Measurements from ENCODE around the gene TCF3. TPM values are rescaled to one million over a fixed set of nuclear protein-coding genes. Genes with fewer than 3 reads are reported as not detected.

Gene TCF3
- total and polyA plus RNA-seq, 9 donors, result 73.5 to 153 (median 127) TPM

DNA sequence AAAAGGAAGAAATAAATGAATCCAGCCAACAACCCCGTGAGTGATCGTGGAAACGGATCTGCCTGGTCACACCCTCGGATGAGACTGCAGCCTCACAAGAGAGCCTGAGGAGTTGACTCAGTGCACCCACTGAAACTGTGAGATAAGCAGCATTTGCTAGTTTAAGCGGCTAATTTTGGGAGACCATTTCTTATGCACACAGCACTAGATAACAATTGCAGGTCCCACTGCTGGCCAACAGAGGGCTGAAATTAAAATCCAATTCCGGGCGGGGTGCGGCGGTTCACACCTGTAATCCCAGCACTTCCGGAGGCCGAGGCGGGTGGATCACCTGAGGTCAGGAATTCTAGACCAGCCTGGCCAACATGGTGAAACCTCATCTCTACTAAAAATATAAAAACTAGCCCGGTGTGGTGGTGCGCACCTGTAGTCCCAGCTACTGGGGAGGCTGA, 50.8 kb downstream of the TCF3 start:
- peaks cover 29% of the 10 kb centered on the region for H3K36me3 ChIP-seq (ENCODE audit: control insufficient read depth, insufficient read depth, low read length)
- no peak overlapping the region for H3K27ac ChIP-seq (ENCODE audit: low read length)
- peaks cover 28% of the 10 kb centered on the region for H3K4me1 ChIP-seq (ENCODE audit: control insufficient read depth, insufficient read depth, low read length)
- H3K27me3 ChIP-seq (ENCODE audit: control insufficient read depth, insufficient read depth, low read length), result no peaks in the 10 kb centered on the region
- no peaks in the 10 kb centered on the region for H3K9me3 ChIP-seq (replicated peaks; ENCODE audit: control insufficient read depth, low read depth, low read length)
- no peak overlapping the region for H3K4me3 ChIP-seq (ENCODE audit: low read length)
- WGBS (ENCODE audit: insufficient coverage), result 94% methylated on average over 13 of the region's 14 CpGs
- DNase-seq, result no peak

DNA sequence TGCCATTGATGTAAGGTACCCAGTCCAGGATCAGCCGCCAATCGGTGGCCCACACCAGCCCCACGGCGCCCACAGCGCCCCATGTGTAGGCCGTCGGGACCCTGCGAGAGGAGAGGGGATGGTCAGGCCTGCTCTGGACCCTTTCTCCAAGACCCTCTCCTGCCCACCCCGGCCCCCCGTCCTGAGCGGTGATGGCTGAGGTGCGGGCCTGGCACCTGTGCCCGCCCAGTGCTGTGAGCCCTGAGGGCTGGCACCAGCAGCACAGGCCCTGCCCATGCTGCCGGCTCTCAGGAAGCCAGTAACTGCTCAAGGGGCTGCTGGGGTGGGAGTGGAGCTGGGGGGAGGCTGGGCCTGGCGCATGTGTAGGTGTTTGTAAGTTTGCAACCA, 53.0 kb downstream of the TCF3 start:
- Histone ChIP-seq H3K4me3 (ENCODE audit: low read length) (no peak overlapping the region), H3K4me1 (ENCODE audit: control insufficient read depth, insufficient read depth, low read length) (peaks cover 14% of the 10 kb centered on the region), H3K36me3 (ENCODE audit: control insufficient read depth, insufficient read depth, low read length) (peaks cover 33% of the 10 kb centered on the region), H3K27me3 (ENCODE audit: control insufficient read depth, insufficient read depth, low read length) (no peaks in the 10 kb centered on the region), H3K9me3 (replicated peaks; ENCODE audit: control insufficient read depth, low read depth, low read length) (no peaks in the 10 kb centered on the region), H3K27ac (ENCODE audit: low read length) (no peak overlapping the region)
- DNase-seq, result no peak
- WGBS (ENCODE audit: insufficient coverage), result 96% methylated on average over 8 of the region's 15 CpGs

DNA sequence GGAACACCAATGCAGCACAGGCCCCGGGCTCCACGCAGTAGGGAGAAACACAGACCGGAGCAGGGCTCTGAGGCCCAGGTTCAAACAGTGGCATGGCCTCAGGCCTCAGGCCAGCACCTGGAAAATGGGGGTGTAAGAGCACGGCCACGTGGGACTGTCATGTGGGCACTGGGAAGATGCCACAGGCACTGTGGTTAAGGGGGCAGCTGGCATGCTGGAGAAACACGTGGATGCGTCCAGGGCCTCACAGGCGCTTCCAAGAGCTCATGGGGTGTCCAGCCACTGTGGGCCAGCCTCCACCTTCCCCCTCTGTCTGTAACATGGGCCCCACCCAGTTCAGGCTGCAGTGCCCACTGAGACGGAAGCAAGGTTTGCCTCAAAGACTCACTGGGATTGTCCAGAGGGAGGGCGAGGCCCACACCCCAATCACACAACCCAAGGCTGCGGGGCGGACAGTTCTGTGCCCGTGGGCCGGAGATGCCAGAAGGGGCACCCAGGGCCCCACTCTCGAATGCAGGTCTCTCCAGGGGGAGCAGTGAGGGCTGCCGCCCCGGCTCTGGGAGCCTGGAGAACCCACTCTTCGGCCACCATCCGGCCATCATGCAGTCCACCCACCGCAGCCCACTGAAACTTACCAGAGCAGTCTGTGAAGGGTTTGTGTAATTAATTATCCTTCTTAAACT, 53.5 kb downstream of the TCF3 start:
- peaks cover 8% of the 10 kb centered on the region for H3K4me1 ChIP-seq (ENCODE audit: control insufficient read depth, insufficient read depth, low read length)
- no peak overlapping the region for H3K4me3 ChIP-seq (ENCODE audit: low read length)
- no peak for DNase-seq
- no peak overlapping the region for H3K27ac ChIP-seq (ENCODE audit: low read length)
- no peaks in the 10 kb centered on the region for H3K27me3 ChIP-seq (ENCODE audit: control insufficient read depth, insufficient read depth, low read length)
- peaks cover 36% of the 10 kb centered on the region for H3K36me3 ChIP-seq (ENCODE audit: control insufficient read depth, insufficient read depth, low read length)
- 90% methylated on average over 7 of the region's 20 CpGs for WGBS (ENCODE audit: insufficient coverage)
- no peaks in the 10 kb centered on the region for H3K9me3 ChIP-seq (replicated peaks; ENCODE audit: control insufficient read depth, low read depth, low read length)

DNA sequence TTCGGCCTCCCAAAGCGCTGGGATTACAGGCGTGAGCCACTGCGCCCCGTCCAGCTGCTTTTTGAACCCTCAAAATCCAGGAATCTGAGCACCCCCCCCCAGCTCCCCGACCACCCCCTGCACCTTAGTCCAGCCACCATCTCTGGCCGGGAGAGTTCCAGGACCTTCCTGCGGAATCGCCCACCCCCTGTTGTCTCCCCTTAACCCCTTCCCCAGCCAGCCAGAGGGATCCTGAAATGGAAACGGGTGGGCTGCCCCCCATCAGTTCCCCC, 59.0 kb downstream of the TCF3 start:
- peaks cover 25% of the 10 kb centered on the region for H3K4me1 ChIP-seq (ENCODE audit: control insufficient read depth, insufficient read depth, low read length)
- no peaks in the 10 kb centered on the region for H3K9me3 ChIP-seq (replicated peaks; ENCODE audit: control insufficient read depth, low read depth, low read length)
- WGBS (ENCODE audit: insufficient coverage), result 34% methylated on average over 10 of the region's 10 CpGs
- no peaks in the 10 kb centered on the region for H3K27me3 ChIP-seq (ENCODE audit: control insufficient read depth, insufficient read depth, low read length)
- H3K27ac ChIP-seq (ENCODE audit: low read length), result no peak overlapping the region
- peaks cover 26% of the 10 kb centered on the region for H3K36me3 ChIP-seq (ENCODE audit: control insufficient read depth, insufficient read depth, low read length)
- no peak for DNase-seq
- peak overlapping the region; percentile 82 for H3K4me3 ChIP-seq (ENCODE audit: low read length)

DNA sequence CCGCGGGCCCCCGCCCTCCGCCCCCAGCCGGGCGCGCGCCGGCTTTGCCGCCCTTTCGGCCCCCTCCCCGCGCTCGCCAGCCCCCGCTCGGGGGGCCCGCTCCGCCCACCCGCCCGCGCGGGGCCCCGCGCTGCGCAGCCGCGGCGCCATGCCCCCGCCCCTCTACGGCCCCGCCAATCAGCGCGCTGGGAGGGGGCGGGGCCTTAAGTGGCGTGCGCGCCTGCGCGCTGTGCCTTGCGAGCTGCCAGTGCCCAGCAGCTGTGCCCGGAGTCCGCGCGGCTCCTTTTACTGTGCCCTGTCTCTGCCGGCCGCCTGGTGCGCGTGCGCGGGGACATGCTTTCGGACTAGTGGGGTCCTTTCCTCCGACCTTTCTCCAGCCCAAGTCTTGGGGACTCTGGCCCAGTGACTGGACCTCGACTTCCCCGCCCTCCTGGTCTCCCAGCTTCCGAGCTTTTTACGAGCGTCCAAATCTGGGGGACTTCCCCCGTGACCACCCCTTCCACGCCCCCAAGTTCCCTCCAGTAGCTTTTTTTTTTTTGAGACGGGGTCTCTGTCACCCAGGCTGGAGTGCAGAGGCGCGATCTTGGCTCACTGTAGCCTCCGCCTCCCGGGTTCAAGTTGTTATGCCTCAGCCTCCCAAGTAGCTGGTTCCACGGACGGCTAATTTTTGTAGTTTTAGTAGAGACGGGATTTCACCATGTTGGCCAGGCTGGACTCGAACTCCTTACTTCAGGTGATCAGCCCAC, 59.5 kb downstream of the TCF3 start, which contains the start of gene MBD3:
Gene MBD3, minus strand, starts transcription at position 111 of the 746 bp plus-strand sequence. CDS start 234 bp downstream, outside the sequence.
- WGBS (ENCODE audit: insufficient coverage), result under 1% methylated on average over 48 of the region's 68 CpGs
- Histone ChIP-seq H3K4me3 (ENCODE audit: low read length) (peak within 1 kb of the TSS; percentile 82), H3K36me3 (ENCODE audit: control insufficient read depth, insufficient read depth, low read length) (peaks cover 23% of the 10 kb centered on the region), H3K27me3 (ENCODE audit: control insufficient read depth, insufficient read depth, low read length) (no peaks in the 10 kb centered on the region), H3K9me3 (replicated peaks; ENCODE audit: control insufficient read depth, low read depth, low read length) (no peaks in the 10 kb centered on the region), H3K27ac (ENCODE audit: low read length) (peak within 1 kb of the TSS; percentile 95), H3K4me1 (ENCODE audit: control insufficient read depth, insufficient read depth, low read length) (peaks cover 28% of the 10 kb centered on the region)
- peak; percentile 96 for DNase-seq

DNA sequence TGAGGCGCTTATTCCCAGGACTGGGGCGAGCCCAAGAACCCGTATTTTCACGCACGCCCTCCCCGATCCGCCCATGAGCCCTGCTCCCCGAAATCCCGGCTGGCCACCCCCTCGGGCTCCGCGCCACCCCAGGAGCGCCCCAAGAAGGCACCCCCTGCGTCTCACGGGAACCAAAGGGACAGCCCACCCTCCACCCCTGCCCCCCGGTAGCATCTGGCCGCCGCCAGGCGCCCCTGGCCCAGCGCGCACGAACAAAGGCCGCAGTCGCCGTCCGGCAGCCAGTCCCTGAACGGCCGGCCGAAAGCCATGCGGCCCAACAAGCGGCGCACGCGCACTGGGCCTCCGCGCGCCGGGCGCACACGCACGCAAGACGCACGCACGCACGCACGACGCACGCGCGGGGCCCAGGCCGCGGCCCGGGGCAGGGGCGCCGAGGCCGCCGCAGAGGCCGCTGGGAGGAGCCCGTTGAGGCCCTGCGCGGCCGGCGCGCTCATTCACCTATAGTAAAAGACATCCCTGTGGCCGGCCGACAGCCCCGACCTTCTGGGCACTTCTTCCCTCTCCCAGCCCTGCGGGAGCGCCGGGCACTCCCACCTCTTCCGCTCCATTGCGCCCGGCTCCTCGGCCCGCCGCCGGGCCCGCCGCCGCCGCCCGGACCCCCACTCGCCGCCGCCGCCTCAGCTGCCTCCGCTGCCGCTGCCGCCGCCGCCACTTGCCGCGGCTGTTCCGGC, 60.2 kb downstream of the TCF3 start:
- Histone ChIP-seq H3K27ac (ENCODE audit: low read length) (peak overlapping the region; percentile 95), H3K9me3 (replicated peaks; ENCODE audit: control insufficient read depth, low read depth, low read length) (no peaks in the 10 kb centered on the region), H3K27me3 (ENCODE audit: control insufficient read depth, insufficient read depth, low read length) (no peaks in the 10 kb centered on the region), H3K4me1 (ENCODE audit: control insufficient read depth, insufficient read depth, low read length) (peaks cover 31% of the 10 kb centered on the region), H3K36me3 (ENCODE audit: control insufficient read depth, insufficient read depth, low read length) (peaks cover 16% of the 10 kb centered on the region), H3K4me3 (ENCODE audit: low read length) (peak overlapping the region; percentile 71)
- WGBS (ENCODE audit: insufficient coverage), result under 1% methylated on average over 69 of the region's 94 CpGs
- peak; percentile 96 for DNase-seq

DNA sequence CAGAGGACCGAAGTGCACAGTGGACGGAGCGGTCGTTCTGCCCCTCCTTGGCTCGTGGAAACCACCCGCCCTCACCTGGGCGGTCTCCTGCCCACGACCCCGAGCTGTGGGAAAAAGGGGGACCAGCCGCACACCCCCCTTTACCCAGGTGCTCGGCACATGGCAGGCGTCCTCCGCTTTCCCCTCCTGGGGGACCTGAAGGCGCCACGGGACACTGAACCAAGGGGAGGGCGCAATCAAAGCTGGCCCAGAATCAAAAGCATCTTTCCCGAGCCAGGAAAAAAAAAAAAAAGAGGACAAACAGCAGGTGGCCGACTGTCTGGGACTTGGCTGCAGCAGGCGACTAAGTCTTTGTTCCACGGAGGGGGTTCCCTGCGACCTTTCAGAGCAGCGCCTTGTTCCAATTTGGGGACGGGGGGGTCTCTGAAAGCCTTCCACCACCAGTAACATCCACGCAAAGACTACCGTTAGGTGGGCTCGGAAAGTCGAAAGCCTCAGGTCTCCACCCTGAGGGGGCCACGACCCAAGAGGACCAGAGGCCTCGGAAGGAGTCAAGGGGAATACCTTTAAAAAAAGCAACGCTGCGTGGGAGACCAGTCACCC, 60.9 kb downstream of the TCF3 start:
- Histone ChIP-seq H3K4me3 (ENCODE audit: low read length) (peak overlapping the region; percentile 71), H3K27me3 (ENCODE audit: control insufficient read depth, insufficient read depth, low read length) (no peaks in the 10 kb centered on the region), H3K9me3 (replicated peaks; ENCODE audit: control insufficient read depth, low read depth, low read length) (no peaks in the 10 kb centered on the region), H3K27ac (ENCODE audit: low read length) (peak overlapping the region; percentile 87), H3K4me1 (ENCODE audit: control insufficient read depth, insufficient read depth, low read length) (peaks cover 31% of the 10 kb centered on the region), H3K36me3 (ENCODE audit: control insufficient read depth, insufficient read depth, low read length) (peaks cover 13% of the 10 kb centered on the region)
- DNase-seq, result peak; percentile 57
- 1% methylated on average over 16 of the region's 31 CpGs for WGBS (ENCODE audit: insufficient coverage)

DNA sequence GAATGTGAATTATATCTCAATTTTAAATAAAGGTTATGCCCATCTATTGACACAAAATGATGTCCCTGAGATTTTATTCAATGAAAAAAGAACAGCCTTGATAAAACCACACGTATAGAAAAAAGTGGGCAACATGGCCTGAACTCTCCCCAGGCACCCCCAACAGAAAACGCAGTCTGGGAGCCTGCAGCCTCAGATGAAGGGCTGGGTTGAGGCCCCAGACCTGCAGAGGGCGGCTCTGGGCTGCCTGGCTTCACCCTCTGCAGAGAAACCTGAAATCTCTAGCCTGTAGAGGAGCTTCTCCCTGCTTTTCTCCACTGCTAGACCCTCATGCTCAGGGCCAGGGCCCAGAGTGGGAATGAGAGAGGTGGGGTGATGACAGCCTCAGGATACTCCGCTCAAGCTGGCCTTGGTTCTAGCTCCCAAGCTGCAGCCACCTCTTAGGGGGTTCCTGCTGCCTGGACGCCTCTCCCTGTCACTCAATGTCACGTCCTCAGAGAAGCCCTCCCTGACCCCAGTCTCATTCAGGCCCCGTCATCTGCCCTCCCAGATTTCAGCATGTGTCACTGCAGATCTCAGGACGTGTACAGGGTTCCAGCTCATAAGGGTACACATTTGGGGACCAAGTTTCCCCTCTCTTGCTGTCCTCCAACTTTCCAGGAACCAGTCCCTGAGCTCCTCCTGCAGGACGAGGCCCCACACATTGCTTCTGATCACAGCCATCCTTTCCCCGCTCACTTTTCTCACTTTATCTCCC, 61.6 kb downstream of the TCF3 start:
- Histone ChIP-seq H3K36me3 (ENCODE audit: control insufficient read depth, insufficient read depth, low read length) (peaks cover 13% of the 10 kb centered on the region), H3K27me3 (ENCODE audit: control insufficient read depth, insufficient read depth, low read length) (no peaks in the 10 kb centered on the region), H3K9me3 (replicated peaks; ENCODE audit: control insufficient read depth, low read depth, low read length) (no peaks in the 10 kb centered on the region), H3K4me3 (ENCODE audit: low read length) (peak overlapping the region; percentile 71), H3K4me1 (ENCODE audit: control insufficient read depth, insufficient read depth, low read length) (peaks cover 31% of the 10 kb centered on the region), H3K27ac (ENCODE audit: low read length) (peak overlapping the region; percentile 87)
- DNase-seq, result no peak
- WGBS (ENCODE audit: insufficient coverage), result 14% methylated on average over 9 of the region's 10 CpGs

DNA sequence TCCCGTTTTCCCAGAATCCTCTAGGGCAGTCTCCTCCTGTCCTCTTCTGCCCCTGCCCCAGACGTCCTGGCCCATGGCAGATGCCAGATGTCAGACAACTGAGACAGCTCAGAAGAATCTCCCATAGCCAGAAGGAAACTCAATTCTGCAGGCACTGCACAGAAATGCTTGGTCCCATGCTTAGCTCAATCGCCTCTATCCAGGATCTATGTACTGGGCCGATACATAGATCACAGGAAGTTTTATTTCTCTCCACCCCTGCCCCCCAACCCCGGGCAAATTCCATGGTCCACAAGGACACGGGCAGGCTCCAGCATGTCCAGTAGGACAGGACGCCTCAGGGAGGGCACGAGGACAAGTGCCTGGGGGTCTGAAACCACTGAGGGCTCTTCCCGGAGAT, 64.5 kb downstream of the TCF3 start:
- Histone ChIP-seq H3K36me3 (ENCODE audit: control insufficient read depth, insufficient read depth, low read length) (peaks cover 31% of the 10 kb centered on the region), H3K4me3 (ENCODE audit: low read length) (no peak overlapping the region), H3K27ac (ENCODE audit: low read length) (no peak overlapping the region), H3K27me3 (ENCODE audit: control insufficient read depth, insufficient read depth, low read length) (no peaks in the 10 kb centered on the region), H3K9me3 (replicated peaks; ENCODE audit: control insufficient read depth, low read depth, low read length) (no peaks in the 10 kb centered on the region), H3K4me1 (ENCODE audit: control insufficient read depth, insufficient read depth, low read length) (peaks cover 21% of the 10 kb centered on the region)
- 73% methylated on average over 8 of the region's 9 CpGs for WGBS (ENCODE audit: insufficient coverage)
- no peak for DNase-seq
